BLaER1 (cell line): ENCODE data around the gene ZIC2.

Source experiments
- H3K27ac ChIP-seq: shearing (Covaris generic); formaldehyde crosslinking; 2 replicates; pipeline ENCODE4 v1.8.1; 2022
- H3K27me3 ChIP-seq: shearing (Covaris generic); formaldehyde crosslinking; 2 replicates; pipeline ENCODE4 v1.8.1; 2022
- H3K36me3 ChIP-seq: shearing (Covaris generic); formaldehyde crosslinking; 2 replicates; pipeline ENCODE4 v1.8.1; 2022
- H3K4me1 ChIP-seq: shearing (Covaris generic); formaldehyde crosslinking; 2 replicates; pipeline ENCODE4 v1.8.1; 2022
- H3K4me2 ChIP-seq: shearing (Covaris generic); formaldehyde crosslinking; 2 replicates; pipeline ENCODE4 v1.8.1; 2022
- H3K4me3 ChIP-seq: shearing (Covaris generic); formaldehyde crosslinking; 2 replicates; pipeline ENCODE4 v1.8.1; 2022
- H3K9ac ChIP-seq: shearing (Covaris generic); formaldehyde crosslinking; 2 replicates; pipeline ENCODE4 v1.8.1; 2022
- H3K9me3 ChIP-seq: shearing (Covaris generic); formaldehyde crosslinking; 2 replicates; pipeline ENCODE4 v1.8.1; 2022
- H4K20me1 ChIP-seq: shearing (Covaris generic); formaldehyde crosslinking; 2 replicates; pipeline ENCODE4 v1.8.1; 2022
- Cebpa-rat ChIP-seq: shearing (Covaris generic); IDR thresholded peaks from 2 replicates; pipeline ENCODE4 v1.8.1; 2022

The ZIC2 gene

DNA sequence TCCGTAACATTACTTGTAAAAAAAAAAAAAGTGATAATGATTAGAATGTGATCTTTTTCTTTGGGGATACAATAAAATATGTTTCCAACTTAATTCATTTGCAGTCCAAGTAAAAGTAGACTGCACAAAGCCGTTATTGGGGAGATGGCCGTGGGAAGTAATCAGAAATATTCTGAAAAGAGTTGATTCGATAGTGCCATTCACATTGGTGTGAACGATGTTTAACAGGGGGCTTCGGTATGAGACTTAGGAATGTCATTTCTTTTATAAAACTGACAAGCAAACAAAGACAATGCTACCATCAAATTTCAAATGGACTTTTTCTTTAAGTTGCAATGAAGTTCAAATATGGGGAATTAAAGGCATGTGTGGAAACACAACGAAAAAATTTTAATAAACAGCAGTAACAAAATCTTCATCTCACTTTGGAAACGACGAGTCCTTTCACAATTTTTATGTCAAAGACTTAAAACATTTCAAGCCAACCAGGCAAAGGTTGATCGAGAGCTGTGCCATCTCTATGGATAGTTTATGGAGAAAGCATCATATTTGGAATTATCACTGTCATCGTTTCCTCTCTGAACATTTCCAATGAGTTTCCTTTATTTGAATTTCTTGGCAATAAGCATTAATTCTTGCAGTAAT, 8.3 kb upstream of the ZIC2 start:
- Histone ChIP-seq H3K4me1 (no peaks in the 10 kb centered on the region), H4K20me1 (peaks cover 76% of the 10 kb centered on the region), H3K4me3 (no peak overlapping the region), H3K36me3 (no peaks in the 10 kb centered on the region), H3K27ac (no peak overlapping the region), H3K4me2 (no peak overlapping the region), H3K9ac (no peak overlapping the region), H3K27me3 (peaks cover 100% of the 10 kb centered on the region), H3K9me3 (peaks cover 65% of the 10 kb centered on the region)
- TF ChIP-seq Cebpa-rat: no peak

DNA sequence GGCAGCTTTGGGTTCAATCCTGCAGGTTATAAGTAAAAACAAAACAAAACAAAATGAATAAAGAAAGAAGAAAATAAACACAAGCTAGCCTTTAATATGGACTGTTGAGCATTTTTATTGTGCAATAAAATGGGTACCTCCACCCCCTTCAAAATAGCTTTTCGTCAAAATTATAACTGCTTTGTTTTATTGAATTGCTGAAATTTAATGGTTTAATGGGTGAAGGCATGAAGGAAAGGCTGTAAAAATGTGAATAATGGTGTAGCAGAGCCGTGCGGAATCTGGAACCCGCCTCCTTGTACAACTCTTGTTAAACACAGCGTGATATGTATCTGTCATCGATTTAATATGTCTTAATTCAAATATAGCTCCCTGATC, 7.8 kb upstream of the ZIC2 start:
- H3K4me1 ChIP-seq: no peaks in the 10 kb centered on the region
- TF ChIP-seq Cebpa-rat: no peak
- H3K4me3 ChIP-seq: no peak overlapping the region
- H4K20me1 ChIP-seq: peaks cover 76% of the 10 kb centered on the region
- H3K9ac ChIP-seq: no peak overlapping the region
- no peak overlapping the region for H3K4me2 ChIP-seq
- H3K9me3 ChIP-seq: peaks cover 60% of the 10 kb centered on the region
- no peak overlapping the region for H3K27ac ChIP-seq
- no peaks in the 10 kb centered on the region for H3K36me3 ChIP-seq
- peaks cover 100% of the 10 kb centered on the region for H3K27me3 ChIP-seq

DNA sequence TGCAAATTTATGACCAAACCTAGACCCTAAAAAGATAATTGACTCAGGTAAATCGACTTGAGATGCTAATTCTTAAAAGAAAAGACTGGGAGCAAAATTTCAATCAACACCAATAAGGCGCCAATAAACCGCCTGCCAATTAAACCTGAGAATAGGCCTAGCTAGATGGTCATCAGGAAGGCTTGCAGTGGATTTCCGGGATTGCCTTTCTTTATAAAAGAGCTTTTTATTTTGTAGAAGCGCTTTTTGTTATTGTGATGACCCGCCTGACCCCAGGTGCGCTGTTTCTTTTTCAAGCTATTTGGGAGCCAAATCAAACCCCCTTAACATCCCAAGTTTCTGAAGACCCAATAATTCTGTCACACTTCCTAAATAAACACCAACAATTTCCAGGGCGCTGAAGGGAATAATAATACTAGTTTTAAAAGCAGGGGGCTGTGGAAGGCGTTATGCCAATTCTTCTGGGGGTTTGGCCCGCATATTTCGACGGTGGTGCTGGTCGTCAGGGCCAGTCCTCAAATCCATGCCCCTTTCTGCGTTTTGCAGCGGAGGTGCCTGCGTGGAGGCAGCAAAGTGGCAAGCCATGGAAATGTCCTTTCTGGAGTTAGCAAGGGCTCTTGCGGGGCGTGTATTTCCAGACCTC, 7.2 kb upstream of the ZIC2 start:
- Histone ChIP-seq H3K4me2 (no peak overlapping the region), H4K20me1 (peaks cover 79% of the 10 kb centered on the region), H3K4me3 (no peak overlapping the region), H3K4me1 (no peaks in the 10 kb centered on the region), H3K27ac (no peak overlapping the region), H3K36me3 (no peaks in the 10 kb centered on the region), H3K9me3 (peaks cover 54% of the 10 kb centered on the region), H3K27me3 (peaks cover 100% of the 10 kb centered on the region), H3K9ac (no peak overlapping the region)
- TF ChIP-seq Cebpa-rat: no peak

DNA sequence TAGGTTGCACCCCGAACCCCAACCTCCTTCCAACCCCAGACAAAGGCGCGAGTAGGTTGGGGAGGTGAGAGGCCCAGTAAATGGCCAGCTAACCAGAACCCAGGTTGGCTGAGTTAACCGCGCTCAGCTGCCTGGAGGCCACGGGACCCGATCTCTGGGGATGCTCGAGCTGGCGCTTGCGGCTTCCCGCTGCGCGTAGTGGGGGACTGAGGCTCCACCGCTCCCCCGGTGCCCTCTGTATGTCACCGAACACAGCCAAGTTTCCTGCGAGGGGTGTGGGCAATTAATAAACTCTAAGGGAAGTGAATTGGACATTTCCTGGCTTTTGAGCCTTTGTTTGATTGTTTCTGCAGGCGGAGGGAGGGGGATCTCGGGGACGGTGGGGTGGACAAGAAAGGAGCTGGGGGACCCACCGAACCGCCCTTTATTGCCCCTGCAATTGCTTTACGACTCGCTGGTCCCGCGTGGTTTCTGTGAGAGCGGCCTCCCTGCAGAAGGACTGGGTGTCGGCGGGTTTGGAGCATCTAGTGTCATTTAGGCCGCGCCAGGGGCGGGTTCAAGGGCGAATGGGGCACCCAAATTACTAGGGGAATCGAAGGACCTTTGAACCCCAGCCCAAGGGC, 6.5 kb upstream of the ZIC2 start:
- H3K9me3 ChIP-seq: peaks cover 48% of the 10 kb centered on the region
- H3K4me3 ChIP-seq: no peak overlapping the region
- no peak for TF ChIP-seq Cebpa-rat
- no peaks in the 10 kb centered on the region for H3K36me3 ChIP-seq
- peaks cover 85% of the 10 kb centered on the region for H4K20me1 ChIP-seq
- no peak overlapping the region for H3K9ac ChIP-seq
- H3K27me3 ChIP-seq: peaks cover 100% of the 10 kb centered on the region
- peaks cover 2% of the 10 kb centered on the region; the same call in 1 of the 2 replicates for H3K4me1 ChIP-seq
- H3K27ac ChIP-seq: no peak overlapping the region
- H3K4me2 ChIP-seq: no peak overlapping the region

DNA sequence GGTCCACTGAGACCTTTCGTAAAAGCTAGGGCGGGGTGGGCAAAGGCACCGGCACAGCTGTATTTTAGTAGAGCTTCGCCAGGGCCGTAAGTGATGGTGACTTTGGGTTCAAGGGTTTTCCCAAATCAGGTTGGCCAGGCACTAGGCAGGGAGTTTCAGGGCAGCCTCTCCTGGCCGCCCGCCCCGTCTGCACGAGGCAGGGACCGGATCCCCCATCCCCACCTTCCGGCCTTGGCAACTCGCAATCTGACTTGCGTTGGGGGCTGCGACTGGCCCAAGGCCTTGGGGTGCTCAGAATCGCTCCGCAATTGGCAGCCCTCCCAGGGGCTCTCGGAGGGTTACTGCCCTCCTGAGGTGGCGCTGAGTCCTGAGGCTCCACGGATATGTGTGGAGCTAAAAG, 6.0 kb upstream of the ZIC2 start:
- peaks cover 42% of the 10 kb centered on the region for H3K9me3 ChIP-seq
- H3K27me3 ChIP-seq: peaks cover 99% of the 10 kb centered on the region
- H3K27ac ChIP-seq: no peak overlapping the region
- no peak overlapping the region for H3K4me3 ChIP-seq
- no peak overlapping the region for H3K9ac ChIP-seq
- peaks cover 5% of the 10 kb centered on the region; the same call in 1 of the 2 replicates for H3K4me1 ChIP-seq
- TF ChIP-seq Cebpa-rat: no peak
- H4K20me1 ChIP-seq: peaks cover 88% of the 10 kb centered on the region
- H3K4me2 ChIP-seq: no peak overlapping the region
- H3K36me3 ChIP-seq: no peaks in the 10 kb centered on the region

DNA sequence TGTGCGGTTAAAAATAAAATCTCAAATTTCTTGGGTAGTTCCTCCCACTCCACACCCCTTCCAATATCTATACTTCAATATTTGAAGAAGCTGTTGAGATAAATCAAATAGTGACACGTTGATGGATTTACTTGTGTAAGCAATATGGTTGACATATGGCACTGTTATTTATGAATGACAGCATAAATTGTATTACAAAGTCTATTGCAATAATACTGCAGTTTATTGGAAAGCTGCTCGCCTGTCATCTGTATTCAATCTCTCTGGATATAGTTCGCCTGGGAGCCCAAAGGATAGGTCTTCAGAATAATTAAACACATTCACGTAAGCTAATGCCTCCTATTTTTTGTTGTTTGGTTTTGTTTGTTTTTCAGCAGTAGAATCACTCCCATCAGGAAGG, 5.0 kb upstream of the ZIC2 start:
- Histone ChIP-seq H3K4me1 (peaks cover 5% of the 10 kb centered on the region; the same call in 1 of the 2 replicates), H3K36me3 (no peaks in the 10 kb centered on the region), H3K27me3 (peaks cover 99% of the 10 kb centered on the region), H3K4me3 (no peak overlapping the region), H4K20me1 (peaks cover 92% of the 10 kb centered on the region), H3K4me2 (no peak overlapping the region), H3K9me3 (peaks cover 32% of the 10 kb centered on the region), H3K27ac (no peak overlapping the region), H3K9ac (no peak overlapping the region)
- TF ChIP-seq Cebpa-rat: no peak

DNA sequence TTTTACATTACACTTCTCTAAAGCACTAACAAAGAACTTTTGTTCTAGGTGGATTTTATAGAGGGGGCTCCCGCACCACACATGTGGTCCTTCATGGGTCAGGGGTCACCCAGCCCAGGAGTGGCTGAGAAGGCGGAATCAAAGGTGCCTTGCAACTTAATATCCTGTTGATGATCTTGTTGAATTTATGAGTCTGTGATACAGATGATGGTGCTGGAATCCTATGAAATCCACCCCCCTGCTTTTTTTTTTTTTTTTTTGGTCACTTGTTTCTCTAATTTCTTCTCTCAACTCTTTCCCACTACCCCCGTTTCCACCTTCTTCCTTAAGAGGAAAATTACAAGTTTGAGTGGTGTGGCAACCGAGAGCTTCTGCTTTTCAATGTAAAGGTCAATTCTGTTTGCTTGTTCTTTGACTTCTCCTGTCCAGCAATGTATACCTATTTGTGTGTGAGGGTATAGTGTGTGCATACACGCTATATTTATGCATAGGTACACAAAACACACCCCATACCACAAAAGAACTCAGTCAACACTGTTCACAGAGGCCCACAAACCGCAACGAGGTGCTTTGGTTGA, 4.2 kb upstream of the ZIC2 start:
- peaks cover 13% of the 10 kb centered on the region for H3K4me1 ChIP-seq
- H3K27me3 ChIP-seq: peaks cover 99% of the 10 kb centered on the region
- H3K9ac ChIP-seq: no peak overlapping the region
- no peak overlapping the region for H3K4me3 ChIP-seq
- no peak overlapping the region for H3K4me2 ChIP-seq
- peaks cover 30% of the 10 kb centered on the region for H3K9me3 ChIP-seq
- no peaks in the 10 kb centered on the region for H3K36me3 ChIP-seq
- no peak overlapping the region for H3K27ac ChIP-seq
- no peak for TF ChIP-seq Cebpa-rat
- H4K20me1 ChIP-seq: peaks cover 91% of the 10 kb centered on the region

DNA sequence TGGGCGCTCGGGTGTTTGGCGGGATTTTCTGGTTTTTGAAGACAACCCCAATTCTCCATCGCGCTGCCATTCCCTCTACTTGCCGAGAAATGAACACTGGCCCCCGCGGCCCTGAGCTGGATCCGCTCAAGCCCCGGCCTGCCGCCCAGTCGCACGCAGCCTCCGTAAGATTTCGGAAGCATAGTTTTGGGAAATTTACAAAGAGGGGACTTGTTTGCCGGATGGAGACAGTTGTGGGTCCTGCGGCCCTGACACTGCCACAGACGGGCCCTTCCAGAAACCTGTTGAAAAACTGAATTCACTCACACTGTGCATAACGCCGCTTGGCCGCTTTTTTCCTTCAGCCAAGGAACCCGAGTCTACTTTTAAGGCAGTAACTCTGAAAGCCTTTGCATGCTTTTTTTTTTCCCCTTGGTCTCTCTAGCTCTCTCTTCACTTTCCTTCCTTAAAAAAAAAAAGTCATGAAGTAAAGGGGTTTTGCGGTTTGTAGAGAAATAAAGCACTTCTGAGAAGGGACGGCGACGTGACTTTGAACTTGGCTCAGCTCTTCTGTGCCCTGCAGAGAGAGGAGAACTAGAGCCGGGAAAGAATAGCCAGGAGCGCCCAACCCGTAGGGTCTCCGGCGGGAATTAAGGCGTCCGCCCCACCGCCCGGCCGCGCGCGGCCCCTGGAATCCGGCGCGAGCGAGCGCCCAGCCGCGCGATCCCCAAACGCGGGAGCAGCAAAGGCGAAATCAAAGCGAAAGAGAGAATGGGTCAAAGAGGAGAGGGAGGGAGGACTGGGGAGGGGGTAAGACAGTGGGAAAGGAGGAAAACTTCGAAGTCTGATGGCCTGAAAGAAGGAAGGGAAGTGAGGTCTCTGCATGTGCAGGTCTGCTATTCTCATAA, 3.4 kb upstream of the ZIC2 start:
- Histone ChIP-seq H3K4me1 (peaks cover 14% of the 10 kb centered on the region), H3K9ac (no peak overlapping the region), H3K36me3 (no peaks in the 10 kb centered on the region), H4K20me1 (peaks cover 91% of the 10 kb centered on the region), H3K27ac (no peak overlapping the region), H3K4me3 (no peak overlapping the region), H3K27me3 (peaks cover 99% of the 10 kb centered on the region), H3K9me3 (peaks cover 33% of the 10 kb centered on the region), H3K4me2 (no peak overlapping the region)
- no peak for TF ChIP-seq Cebpa-rat

DNA sequence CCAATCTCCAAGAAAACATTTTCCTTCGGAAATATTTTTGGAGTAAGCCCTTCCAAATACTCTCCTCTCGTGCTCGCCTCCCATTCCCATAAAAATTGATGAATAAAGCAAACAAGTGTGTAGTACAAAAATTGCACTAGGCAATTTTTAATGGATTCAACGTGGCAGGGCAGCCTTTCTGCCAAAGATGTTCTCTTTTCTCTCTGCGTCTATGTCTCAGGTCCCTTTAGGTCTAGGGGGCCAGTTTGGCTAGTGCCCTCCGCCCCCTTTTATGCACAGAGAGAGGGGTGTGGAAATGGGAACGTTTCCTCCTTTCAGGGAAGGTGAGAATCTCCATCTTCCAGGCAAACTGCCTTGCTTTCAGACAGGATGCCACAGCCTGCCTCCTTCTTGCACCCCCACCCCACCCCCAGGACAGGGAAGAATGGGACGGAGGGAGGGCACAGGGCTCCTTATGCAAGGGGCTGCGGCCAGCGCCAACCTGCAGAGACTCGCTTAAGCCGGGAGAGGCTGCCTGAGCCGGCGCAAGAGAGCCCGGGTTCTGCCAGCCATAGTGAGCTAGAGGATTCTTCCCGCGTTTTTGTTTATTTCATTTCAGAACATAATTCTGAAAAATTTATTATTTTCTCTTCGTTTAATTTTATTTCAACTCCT, 2.7 kb upstream of the ZIC2 start:
- Histone ChIP-seq H3K9me3 (peaks cover 39% of the 10 kb centered on the region), H3K4me1 (peaks cover 14% of the 10 kb centered on the region), H4K20me1 (peaks cover 91% of the 10 kb centered on the region), H3K27me3 (peaks cover 99% of the 10 kb centered on the region), H3K36me3 (no peaks in the 10 kb centered on the region), H3K9ac (no peak overlapping the region), H3K27ac (no peak overlapping the region), H3K4me2 (no peak overlapping the region), H3K4me3 (no peak overlapping the region)
- TF ChIP-seq Cebpa-rat: no peak
